Measurements from ENCODE around the gene TSEN15. TPM values are rescaled to one million over a fixed set of nuclear protein-coding genes. Genes with fewer than 3 reads are reported as not detected.

TSEN15 gene
- total and polyA plus RNA-seq, 2 experiments from 2014 or later: 52.4 to 64.4 TPM

DNA sequence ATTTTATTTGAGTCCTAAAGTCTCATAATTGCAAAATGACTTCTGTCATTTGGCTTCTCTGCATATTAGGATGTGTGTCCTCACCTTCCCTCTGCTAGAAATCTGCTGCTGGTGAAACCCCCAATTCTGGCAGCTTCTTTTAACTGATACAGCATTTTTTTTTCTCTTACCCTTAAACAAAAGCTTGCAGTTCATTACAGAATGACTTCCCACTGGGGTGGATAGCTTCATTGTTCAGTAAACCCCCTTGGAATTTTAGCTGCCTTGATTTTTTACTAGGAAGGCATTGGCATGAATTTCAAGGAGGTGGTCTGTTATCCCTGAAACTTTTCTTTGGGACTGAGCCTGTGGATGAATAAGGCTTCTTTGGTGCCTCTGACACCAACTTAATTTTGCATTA is 16.8 kb downstream of the TSEN15 start:
- TF ChIP-seq, protein P1, sequence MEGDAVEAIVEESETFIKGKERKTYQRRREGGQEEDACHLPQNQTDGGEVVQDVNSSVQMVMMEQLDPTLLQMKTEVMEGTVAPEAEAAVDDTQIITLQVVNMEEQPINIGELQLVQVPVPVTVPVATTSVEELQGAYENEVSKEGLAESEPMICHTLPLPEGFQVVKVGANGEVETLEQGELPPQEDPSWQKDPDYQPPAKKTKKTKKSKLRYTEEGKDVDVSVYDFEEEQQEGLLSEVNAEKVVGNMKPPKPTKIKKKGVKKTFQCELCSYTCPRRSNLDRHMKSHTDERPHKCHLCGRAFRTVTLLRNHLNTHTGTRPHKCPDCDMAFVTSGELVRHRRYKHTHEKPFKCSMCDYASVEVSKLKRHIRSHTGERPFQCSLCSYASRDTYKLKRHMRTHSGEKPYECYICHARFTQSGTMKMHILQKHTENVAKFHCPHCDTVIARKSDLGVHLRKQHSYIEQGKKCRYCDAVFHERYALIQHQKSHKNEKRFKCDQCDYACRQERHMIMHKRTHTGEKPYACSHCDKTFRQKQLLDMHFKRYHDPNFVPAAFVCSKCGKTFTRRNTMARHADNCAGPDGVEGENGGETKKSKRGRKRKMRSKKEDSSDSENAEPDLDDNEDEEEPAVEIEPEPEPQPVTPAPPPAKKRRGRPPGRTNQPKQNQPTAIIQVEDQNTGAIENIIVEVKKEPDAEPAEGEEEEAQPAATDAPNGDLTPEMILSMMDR (IDR thresholded peaks at IDR 0.05; ENCODE audit: low read depth, low read length): no peak
- H3K27ac ChIP-seq: peak overlapping the region; percentile 58

DNA sequence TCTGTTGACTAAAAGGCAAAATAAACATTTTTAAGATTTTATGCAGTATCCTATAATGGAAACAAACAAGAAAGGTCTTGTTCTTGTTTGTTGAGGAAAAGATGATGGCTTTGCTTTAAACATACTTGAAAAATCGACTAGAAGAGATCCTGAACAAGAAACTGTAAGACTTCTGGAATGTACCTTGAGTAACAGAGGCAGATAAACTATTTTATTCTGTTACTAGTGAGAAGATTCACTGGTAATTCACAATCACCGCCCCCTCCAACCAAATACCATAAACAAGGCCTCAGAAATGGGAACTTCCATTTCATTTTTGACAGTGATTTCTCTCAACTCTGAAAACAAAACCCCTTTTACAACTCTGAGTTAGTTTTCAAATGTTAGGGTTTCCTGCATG is 18.1 kb downstream of the TSEN15 start:
- TF ChIP-seq, protein P1 (IDR thresholded peaks at IDR 0.05; ENCODE audit: low read depth, low read length): no peak
- no peak overlapping the region for H3K4me3 ChIP-seq
- H3K4me1 ChIP-seq (ENCODE audit: low read depth): no peaks in the 10 kb centered on the region
- peaks cover 4% of the 10 kb centered on the region for H3K36me3 ChIP-seq
- no peak overlapping the region for H3K27ac ChIP-seq
- H3K27me3 ChIP-seq: no peaks in the 10 kb centered on the region
- H3K9me3 ChIP-seq (ENCODE audit: low read depth): no peaks in the 10 kb centered on the region
- peak in 1 of 2 donors; percentile 19 for DNase-seq (ENCODE audit: low read depth in 1 of 2, low spot score in 1 of 2)

More for the DNA sequence above, 16.8 kb downstream of the TSEN15 start:
- Histone ChIP-seq H3K27me3 (no peaks in the 10 kb centered on the region), H3K9me3 (ENCODE audit: low read depth) (no peaks in the 10 kb centered on the region), H3K36me3 (peaks cover 4% of the 10 kb centered on the region), H3K4me1 (ENCODE audit: low read depth) (no peaks in the 10 kb centered on the region), H3K4me3 (no peak overlapping the region)
- DNase-seq (ENCODE audit: low read depth in 1 of 2, low spot score in 1 of 2): no peak

DNA sequence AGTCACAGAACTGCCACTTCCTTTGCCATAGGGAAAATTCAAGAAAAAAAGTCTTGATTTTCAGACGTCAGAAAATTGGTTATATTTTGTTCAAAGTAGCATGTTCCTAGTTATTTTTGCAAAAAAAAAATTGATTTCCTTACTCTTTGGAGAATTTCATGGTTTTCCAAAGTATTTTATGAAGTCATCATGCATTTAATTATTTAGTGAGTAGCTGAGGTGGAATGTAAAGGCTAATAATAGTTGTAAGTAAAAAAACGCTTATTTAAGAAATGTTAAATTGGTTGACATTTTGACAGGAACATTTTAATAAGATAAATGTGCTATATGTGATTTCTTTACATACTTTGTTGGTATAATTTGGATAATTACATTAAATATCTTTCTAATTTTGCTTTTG is 20.8 kb downstream of the TSEN15 start:
- TF ChIP-seq, protein P1 (IDR thresholded peaks at IDR 0.05; ENCODE audit: low read depth, low read length): no peak
- no peaks in the 10 kb centered on the region for H3K27me3 ChIP-seq
- H3K9me3 ChIP-seq (ENCODE audit: low read depth): no peaks in the 10 kb centered on the region
- no peak for DNase-seq (ENCODE audit: low read depth in 1 of 2, low spot score in 1 of 2)
- peaks cover 4% of the 10 kb centered on the region for H3K36me3 ChIP-seq
- no peak overlapping the region for H3K27ac ChIP-seq
- no peaks in the 10 kb centered on the region for H3K4me1 ChIP-seq (ENCODE audit: low read depth)
- H3K4me3 ChIP-seq: no peak overlapping the region

DNA sequence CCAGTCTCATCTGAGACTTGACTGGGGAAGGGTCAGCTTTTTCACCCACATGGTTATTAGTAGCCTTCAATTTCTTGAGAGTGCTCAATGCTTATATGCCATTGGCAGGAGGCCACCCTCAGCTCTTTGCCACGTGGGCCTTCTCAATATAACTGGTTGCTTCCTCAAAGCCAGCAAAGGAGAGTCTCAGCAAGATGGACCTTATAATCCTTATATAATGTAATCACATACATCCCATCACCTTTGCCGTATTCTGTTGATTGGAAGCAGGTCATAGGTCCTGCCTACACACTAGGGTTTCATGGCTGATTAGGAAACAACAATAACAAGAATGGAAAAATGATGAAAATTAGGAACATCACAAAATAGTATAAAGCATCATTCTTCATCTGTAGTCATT is 22.9 kb downstream of the TSEN15 start:
- no peak overlapping the region for H3K4me3 ChIP-seq
- H3K4me1 ChIP-seq (ENCODE audit: low read depth): no peaks in the 10 kb centered on the region
- H3K27me3 ChIP-seq: no peaks in the 10 kb centered on the region
- TF ChIP-seq, protein P1 (IDR thresholded peaks at IDR 0.05; ENCODE audit: low read depth, low read length): no peak
- peaks cover 2% of the 10 kb centered on the region for H3K36me3 ChIP-seq
- no peaks in the 10 kb centered on the region for H3K9me3 ChIP-seq (ENCODE audit: low read depth)
- H3K27ac ChIP-seq: no peak overlapping the region
- DNase-seq (ENCODE audit: low read depth in 1 of 2, low spot score in 1 of 2): no peak

DNA sequence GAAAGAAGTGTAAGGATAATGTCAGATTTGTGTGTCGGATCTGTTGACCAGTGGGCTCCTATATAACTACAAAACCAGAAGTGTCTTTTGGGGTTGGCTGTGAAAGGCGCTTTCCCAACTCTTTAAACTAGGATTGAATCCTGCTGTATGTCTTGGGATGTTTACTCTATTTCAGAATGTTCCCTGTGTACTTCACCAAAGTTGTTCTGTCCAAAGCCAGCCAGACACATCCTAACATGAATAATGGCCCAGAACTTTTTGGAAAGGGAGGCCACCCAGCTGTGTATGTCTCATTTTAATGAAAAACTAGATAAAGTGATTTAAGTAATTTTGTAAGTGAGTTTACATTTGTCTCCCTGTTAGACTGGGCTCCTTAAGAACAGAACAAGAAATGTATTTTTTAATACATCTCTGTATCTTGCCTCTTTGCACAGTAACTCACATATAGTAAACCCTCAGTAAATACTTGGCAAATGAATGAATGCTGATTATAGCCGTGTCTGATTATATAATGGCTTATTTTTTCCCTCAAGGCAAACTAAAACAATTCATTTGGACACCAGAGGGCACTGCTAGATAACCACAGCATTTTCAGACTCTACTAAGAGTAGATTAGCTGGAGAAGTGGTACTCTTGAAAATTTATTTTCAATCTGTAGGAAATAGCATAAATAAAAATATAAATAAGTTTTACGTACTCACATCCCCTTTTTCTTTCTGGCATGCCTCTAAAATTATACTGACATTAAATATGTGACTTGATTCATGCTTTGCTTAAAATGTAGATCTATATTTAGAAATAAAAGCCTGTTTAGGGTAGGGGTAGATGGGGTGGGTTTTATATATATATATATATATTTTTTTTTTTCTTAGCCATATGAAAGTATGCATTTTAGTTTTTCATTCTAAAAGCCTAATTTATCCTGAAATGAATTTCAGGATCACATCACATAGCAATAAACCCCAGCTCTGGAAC is 23.8 kb downstream of the TSEN15 start:
- H3K27me3 ChIP-seq: no peaks in the 10 kb centered on the region
- no peaks in the 10 kb centered on the region for H3K4me1 ChIP-seq (ENCODE audit: low read depth)
- no peaks in the 10 kb centered on the region for H3K9me3 ChIP-seq (ENCODE audit: low read depth)
- H3K27ac ChIP-seq: no peak overlapping the region
- TF ChIP-seq, protein P1 (IDR thresholded peaks at IDR 0.05; ENCODE audit: low read depth, low read length): peak; percentile 59
- H3K4me3 ChIP-seq: no peak overlapping the region
- DNase-seq (ENCODE audit: low read depth in 1 of 2, low spot score in 1 of 2): peak; percentile 71 to 79
- H3K36me3 ChIP-seq: no peaks in the 10 kb centered on the region
